Rectal smooth muscle tissue (tissue), 1 donor: ENCODE measurements around the gene NEAT1.
A peak's percentile ranks its signal among the peaks of the same experiment; 100 is the strongest.

ENCODE experiments used
- H3K27ac ChIP-seq: one replicate; pipeline ENCODE4 v1.7.0; 2013; ENCODE audit warnings: low read depth, low read length, inconsistent platforms
- H3K27me3 ChIP-seq: one replicate; pipeline ENCODE4 v1.7.0; 2013; ENCODE audit warnings: low read length; ENCODE audit not compliant: control insufficient read depth, insufficient read depth
- H3K36me3 ChIP-seq: one replicate; pipeline ENCODE4 v1.7.0; 2013; ENCODE audit warnings: low read length; ENCODE audit not compliant: control insufficient read depth, insufficient read depth
- H3K4me1 ChIP-seq: one replicate; pipeline ENCODE4 v1.7.0; 2013; ENCODE audit warnings: low read length; ENCODE audit not compliant: control insufficient read depth, insufficient read depth
- H3K4me3 ChIP-seq: one replicate; pipeline ENCODE4 v1.7.0; 2013; ENCODE audit warnings: low read length
- H3K9ac ChIP-seq: one replicate; pipeline ENCODE4 v1.7.0; 2013; ENCODE audit warnings: low read length

Gene NEAT1

GRCh38 chr11:65382033-65382803 is 40.4 kb upstream of the NEAT1 start, which contains the start of gene SLC25A45:
Gene SLC25A45 (minus strand): TSS chr11:65382646. CDS start chr11:65381951, 695 bp downstream.
- Histone ChIP-seq H3K27ac (peak within 1 kb of the TSS; percentile 99), H3K4me3 (peak within 1 kb of the TSS; percentile 76), H3K4me1 (peaks cover 22% of the 10 kb centered on the region), H3K9ac (peak within 1 kb of the TSS; percentile 85), H3K36me3 (no peaks in the 10 kb centered on the region), H3K27me3 (no peaks in the 10 kb centered on the region)

DNA sequence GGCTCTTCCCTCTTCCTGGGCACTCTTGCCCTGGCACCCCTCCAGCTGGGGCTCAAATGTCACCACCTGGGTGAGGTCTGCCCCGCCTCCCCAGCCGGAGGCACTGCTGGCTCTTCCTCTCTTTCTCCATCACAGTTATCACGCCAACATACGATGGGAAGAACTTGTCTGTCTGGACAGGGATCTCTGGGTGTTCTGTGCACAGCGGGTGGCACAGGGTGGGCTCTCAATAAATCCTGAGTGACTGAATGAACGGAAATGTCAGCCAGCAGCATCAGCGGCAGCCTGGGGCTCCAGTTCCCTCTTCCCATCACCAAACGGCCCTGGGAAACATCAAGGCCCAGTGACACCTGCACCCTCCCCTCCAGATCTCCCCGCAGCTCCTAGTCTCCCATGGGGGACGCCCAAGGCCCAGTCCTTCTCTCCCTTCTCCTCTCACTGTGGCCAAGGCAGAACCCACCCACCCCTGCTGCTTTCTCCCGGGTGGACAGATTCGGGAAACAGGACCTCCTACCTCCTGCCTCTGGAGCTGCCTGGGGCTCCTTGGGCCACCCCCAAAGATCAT is 39.7 kb upstream of the NEAT1 start:
- peak overlapping the region; percentile 42 for H3K9ac ChIP-seq
- peak overlapping the region; percentile 99 for H3K27ac ChIP-seq
- no peaks in the 10 kb centered on the region for H3K27me3 ChIP-seq
- no peaks in the 10 kb centered on the region for H3K36me3 ChIP-seq
- peak overlapping the region; percentile 76 for H3K4me3 ChIP-seq
- H3K4me1 ChIP-seq: peaks cover 23% of the 10 kb centered on the region

DNA sequence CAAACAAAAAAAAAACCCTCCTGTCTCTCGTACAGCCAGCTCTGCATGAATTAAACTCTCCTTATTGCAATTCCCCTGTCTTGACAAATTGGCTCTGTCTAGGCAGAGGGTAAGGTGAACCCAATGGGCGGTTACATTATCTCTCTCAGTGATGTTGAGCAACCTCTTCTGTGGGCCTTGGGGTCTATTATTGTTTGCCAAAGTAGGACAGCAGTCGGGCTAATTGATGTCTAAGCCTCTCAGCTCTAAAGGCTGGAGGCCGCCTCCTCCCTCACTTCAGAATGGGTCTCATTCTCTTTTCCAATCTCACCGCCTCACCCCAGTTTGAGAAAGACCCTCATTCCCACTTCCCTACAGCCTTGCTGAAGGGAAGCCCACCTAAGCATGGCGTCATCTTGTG is 38.8 kb upstream of the NEAT1 start:
- H3K4me1 ChIP-seq: peaks cover 23% of the 10 kb centered on the region
- no peak overlapping the region for H3K9ac ChIP-seq
- peak overlapping the region; percentile 99 for H3K27ac ChIP-seq
- peaks cover under 1% of the 10 kb centered on the region for H3K36me3 ChIP-seq
- no peak overlapping the region for H3K4me3 ChIP-seq
- no peaks in the 10 kb centered on the region for H3K27me3 ChIP-seq

GRCh38 chr11:65384301-65384889 is 38.2 kb upstream of the NEAT1 start:
- Histone ChIP-seq H3K9ac (no peak overlapping the region), H3K27ac (peak overlapping the region; percentile 99), H3K4me1 (peaks cover 23% of the 10 kb centered on the region), H3K4me3 (no peak overlapping the region), H3K27me3 (no peaks in the 10 kb centered on the region), H3K36me3 (peaks cover 3% of the 10 kb centered on the region)

DNA sequence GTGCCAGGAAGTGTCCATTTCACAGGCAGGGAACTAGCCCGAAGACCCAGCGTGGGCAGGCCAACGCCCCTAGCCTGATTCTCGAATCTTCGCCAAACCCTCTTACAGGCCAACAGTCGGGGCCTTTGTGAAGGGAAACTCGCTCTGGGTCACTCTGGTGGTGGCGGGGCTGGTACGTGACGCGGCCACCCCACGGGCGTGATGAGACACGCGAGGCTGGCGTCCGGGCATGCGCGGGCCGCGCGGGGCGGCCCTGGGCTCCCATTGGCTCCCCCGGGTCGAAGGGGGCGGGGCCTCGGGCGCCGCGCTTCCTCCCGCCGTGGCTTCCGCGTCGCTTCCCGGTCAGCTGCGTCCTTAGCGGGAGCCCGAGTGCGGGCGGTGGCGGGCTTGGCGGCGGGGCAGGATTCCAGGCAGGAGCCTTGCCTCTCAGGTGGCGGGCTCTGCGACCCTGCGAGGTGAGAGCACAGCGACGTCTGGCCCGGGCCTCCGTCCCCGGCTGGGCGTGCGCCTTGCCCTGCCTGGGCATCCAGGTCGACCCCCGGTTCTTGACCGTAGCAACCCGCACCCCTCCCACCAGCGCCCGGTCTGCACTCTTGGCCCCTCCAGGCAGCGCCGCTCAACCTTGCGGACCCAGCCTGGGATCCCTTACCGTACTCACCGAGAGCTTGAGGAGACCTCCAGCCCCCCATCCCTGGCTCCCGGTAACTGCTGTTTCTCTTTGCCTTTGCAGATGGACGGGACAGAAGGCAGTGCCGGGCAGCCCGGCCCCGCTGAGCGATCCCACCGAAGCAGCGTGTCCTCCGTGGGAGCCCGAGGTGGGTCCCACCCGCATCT is 36.1 kb upstream of the NEAT1 start, which contains the start of gene FRMD8:
TSS of gene FRMD8 (plus strand) at position 331 of the 834 bp plus-strand sequence. CDS start at position 731, 400 bp downstream.
- H3K36me3 ChIP-seq: peaks cover 3% of the 10 kb centered on the region
- peak within 1 kb of the TSS; percentile 83 for H3K9ac ChIP-seq
- H3K4me1 ChIP-seq: peaks cover 23% of the 10 kb centered on the region
- H3K4me3 ChIP-seq: peak within 1 kb of the TSS; percentile 99
- no peaks in the 10 kb centered on the region for H3K27me3 ChIP-seq
- peak within 1 kb of the TSS; percentile 99 for H3K27ac ChIP-seq

DNA sequence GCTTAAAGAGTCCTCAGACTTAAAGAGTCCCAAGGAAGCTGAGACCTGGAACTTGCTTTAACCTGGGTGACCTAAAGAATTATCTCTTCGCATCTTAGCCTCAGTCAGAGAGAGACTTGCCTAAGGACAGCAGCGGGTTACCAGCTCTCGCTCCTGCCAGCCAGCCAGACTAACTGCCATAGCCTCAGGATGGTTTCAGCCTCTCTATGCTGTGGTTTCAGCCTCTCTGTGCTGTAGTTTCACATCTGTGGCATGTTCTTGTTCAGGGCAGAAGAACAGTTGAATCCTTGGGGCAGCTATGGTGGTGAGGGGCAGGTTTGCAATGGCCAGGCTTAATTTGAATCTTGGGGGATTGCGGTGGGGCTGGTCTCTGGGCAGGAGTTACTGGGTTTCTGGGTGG is 33.9 kb upstream of the NEAT1 start:
- H3K4me3 ChIP-seq: peak overlapping the region; percentile 5
- H3K27ac ChIP-seq: no peak overlapping the region
- H3K4me1 ChIP-seq: peaks cover 7% of the 10 kb centered on the region

GRCh38 chr11:65389294-65389980 is 33.2 kb upstream of the NEAT1 start:
- Histone ChIP-seq H3K36me3 (peaks cover 7% of the 10 kb centered on the region), H3K27ac (no peak overlapping the region), H3K4me3 (peak overlapping the region; percentile 5), H3K4me1 (peaks cover 7% of the 10 kb centered on the region), H3K9ac (no peak overlapping the region), H3K27me3 (no peaks in the 10 kb centered on the region)

More for the DNA sequence above, 33.9 kb upstream of the NEAT1 start:
- Histone ChIP-seq H3K9ac (no peak overlapping the region), H3K27me3 (no peaks in the 10 kb centered on the region), H3K36me3 (peaks cover 7% of the 10 kb centered on the region)

- no peak overlapping the region for H3K27ac ChIP-seq
- no peaks in the 10 kb centered on the region for H3K27me3 ChIP-seq
- H3K4me1 ChIP-seq: peaks cover 7% of the 10 kb centered on the region
- no peak overlapping the region for H3K4me3 ChIP-seq
- peaks cover 7% of the 10 kb centered on the region for H3K36me3 ChIP-seq
- no peak overlapping the region for H3K9ac ChIP-seq
Observed at GRCh38 chr11:65390099-65390941, 32.3 kb upstream of the NEAT1 start.

- no peak overlapping the region for H3K4me3 ChIP-seq
- peaks cover 10% of the 10 kb centered on the region for H3K36me3 ChIP-seq
- H3K9ac ChIP-seq: no peak overlapping the region
- no peak overlapping the region for H3K27ac ChIP-seq
- peaks cover 6% of the 10 kb centered on the region for H3K4me1 ChIP-seq
- no peaks in the 10 kb centered on the region for H3K27me3 ChIP-seq
Observed at GRCh38 chr11:65390996-65391395, 31.6 kb upstream of the NEAT1 start.

GRCh38 chr11:65392186-65392829 is 30.3 kb upstream of the NEAT1 start:
- no peaks in the 10 kb centered on the region for H3K27me3 ChIP-seq
- no peak overlapping the region for H3K4me3 ChIP-seq
- H3K9ac ChIP-seq: no peak overlapping the region
- peaks cover 13% of the 10 kb centered on the region for H3K36me3 ChIP-seq
- no peak overlapping the region for H3K27ac ChIP-seq
- H3K4me1 ChIP-seq: peaks cover under 1% of the 10 kb centered on the region

GRCh38 chr11:65392899-65393298 is 29.7 kb upstream of the NEAT1 start:
- H3K36me3 ChIP-seq: peaks cover 15% of the 10 kb centered on the region

More at GRCh38 chr11:65392899-65393298, 29.7 kb upstream of the NEAT1 start:
- Histone ChIP-seq H3K9ac (no peak overlapping the region), H3K27ac (no peak overlapping the region), H3K4me1 (no peaks in the 10 kb centered on the region), H3K27me3 (no peaks in the 10 kb centered on the region), H3K4me3 (no peak overlapping the region)
